GM23338 (cell line): ENCODE results near the gene ATL2. TPM values are rescaled to one million over a fixed set of nuclear protein-coding genes. Genes with fewer than 3 reads are reported as not detected.

Experiments used
- ATAC-seq: fragments of 200-7000 bp; cut with Tn5 transposase; 3 replicates; pipeline ENCODE4 v1.9.1; 2020
- DNase-seq: peaks from one replicate; pipeline ENCODE4 v3.0.0-alpha.2; 2015; ENCODE audit warnings: low spot score
- H2AFZ ChIP-seq: fragments of 200-600 bp; sonication (generic); 2 replicates; pipeline ENCODE4 v1.8.0; 2016; ENCODE audit warnings: antibody characterized with exemption, mild to moderate bottlenecking, moderate library complexity
- H3F3A ChIP-seq: fragments of 200-600 bp; sonication (generic); replicated peaks from 2 replicates; pipeline ENCODE4 v1.8.0; 2017; ENCODE audit warnings: antibody characterized with exemption, mixed run types, low read depth
- H3K27ac ChIP-seq: fragments of 200-600 bp; sonication (generic); 2 replicates; pipeline ENCODE4 v1.6.1; 2016; ENCODE audit warnings: low read depth
- H3K27me3 ChIP-seq: fragments of 200-600 bp; sonication (generic); 2 replicates; pipeline ENCODE4 v1.8.0; 2016; ENCODE audit warnings: mild to moderate bottlenecking, mixed run types, moderate library complexity; ENCODE audit not compliant: insufficient read depth
- H3K36me3 ChIP-seq: fragments of 200-600 bp; sonication (generic); 2 replicates; pipeline ENCODE4 v1.8.0; 2016; ENCODE audit warnings: mild to moderate bottlenecking; ENCODE audit not compliant: insufficient read depth
- H3K4me1 ChIP-seq: fragments of 200-600 bp; sonication (generic); 2 replicates; pipeline ENCODE4 v1.8.0; 2016; ENCODE audit warnings: mild to moderate bottlenecking, moderate library complexity; ENCODE audit not compliant: insufficient read depth
- H3K4me2 ChIP-seq: fragments of 200-600 bp; sonication (generic); 2 replicates; pipeline ENCODE4 v1.7.1; 2017; ENCODE audit warnings: mixed run types
- H3K4me3 ChIP-seq: fragments of 200-600 bp; sonication (generic); 2 replicates; pipeline ENCODE4 v1.6.1; 2016; ENCODE audit warnings: mixed run types
- H3K79me2 ChIP-seq: fragments of 200-600 bp; sonication (generic); replicated peaks from 2 replicates; pipeline ENCODE4 v1.8.0; 2017; ENCODE audit warnings: mild to moderate bottlenecking; ENCODE audit not compliant: insufficient read depth
- H3K9me2 ChIP-seq: fragments of 200-600 bp; sonication (generic); 2 replicates; pipeline ENCODE4 v1.8.0; 2017; ENCODE audit not compliant: insufficient read depth
- H4K20me1 ChIP-seq: fragments of 200-600 bp; sonication (generic); replicated peaks from 2 replicates; pipeline ENCODE4 v1.8.0; 2017; ENCODE audit warnings: mild to moderate bottlenecking; ENCODE audit not compliant: insufficient read depth
- H3K27ac Mint-ChIP-seq: 2 replicates; pipeline ENCODE4 v1.8.0; 2020; ENCODE audit warnings: inconsistent platforms, mild to moderate bottlenecking, moderate library complexity, mixed read lengths
- H3K27me3 Mint-ChIP-seq: 3 replicates; pipeline ENCODE4 v1.8.0; 2022; ENCODE audit warnings: low read depth, mild to moderate bottlenecking, moderate library complexity, mixed read lengths, inconsistent platforms; ENCODE audit not compliant: insufficient read depth, poor library complexity
- H3K36me3 Mint-ChIP-seq: 3 replicates; pipeline ENCODE4 v1.8.0; 2021; ENCODE audit warnings: low read depth, mild to moderate bottlenecking, inconsistent platforms, moderate library complexity, mixed read lengths
- H3K4me1 Mint-ChIP-seq: 3 replicates; pipeline ENCODE4 v1.8.0; 2020; ENCODE audit warnings: mild to moderate bottlenecking, inconsistent platforms, mixed read lengths
- H3K4me3 Mint-ChIP-seq: 3 replicates; pipeline ENCODE4 v1.8.0; 2021; ENCODE audit warnings: moderate library complexity, mild to moderate bottlenecking, inconsistent platforms, mixed read lengths
- H3K9me3 Mint-ChIP-seq: 3 replicates; pipeline ENCODE4 v1.8.0; 2020; ENCODE audit warnings: moderate library complexity, mild to moderate bottlenecking, inconsistent platforms, mixed read lengths
- CREB1 ChIP-seq: fragments of 250-450 bp; sonication (Bioruptor Pico); IDR thresholded peaks from 2 replicates; pipeline ENCODE4 v1.5.0; 2020; ENCODE audit warnings: low read depth, mild to moderate bottlenecking, moderate library complexity
- EZH2phosphoT487 ChIP-seq: fragments of 200-600 bp; sonication (generic); IDR thresholded peaks from one replicate; pipeline ENCODE4 v1.8.1; 2018; ENCODE audit warnings: antibody characterized with exemption; ENCODE audit not compliant: unreplicated experiment
- JUNB ChIP-seq: IDR thresholded peaks from one replicate; pipeline ENCODE4 v1.6.1; 2016; ENCODE audit warnings: antibody characterized with exemption; ENCODE audit not compliant: unreplicated experiment
- NANOG ChIP-seq: IDR thresholded peaks from 2 replicates; pipeline ENCODE4 v1.6.1; 2016; ENCODE audit warnings: antibody characterized with exemption, borderline replicate concordance
- POLR2AphosphoS5 ChIP-seq: IDR thresholded peaks from 2 replicates; pipeline ENCODE4 v1.6.1; 2016; ENCODE audit warnings: antibody characterized with exemption, low read depth
- REST ChIP-seq: IDR thresholded peaks from one replicate; pipeline ENCODE4 v1.6.1; 2018; ENCODE audit warnings: antibody characterized with exemption; ENCODE audit not compliant: unreplicated experiment
- STAT1 ChIP-seq: IDR thresholded peaks from one replicate; pipeline ENCODE4 v1.6.1; 2016; ENCODE audit warnings: antibody characterized with exemption; ENCODE audit not compliant: unreplicated experiment
- ZNF114 ChIP-seq: fragments of 250-450 bp; sonication (Bioruptor Pico); IDR thresholded peaks from 2 replicates; pipeline ENCODE4 v1.5.0; 2020; ENCODE audit warnings: mild to moderate bottlenecking, moderate library complexity
- ZNF331 ChIP-seq: fragments of 250-450 bp; sonication (Bioruptor Pico); IDR thresholded peaks from 2 replicates; pipeline ENCODE4 v1.5.0; 2020; ENCODE audit warnings: low read depth, mild to moderate bottlenecking, moderate library complexity
- ZNF462 ChIP-seq: fragments of 250-450 bp; sonication (Bioruptor Pico); IDR thresholded peaks from 2 replicates; pipeline ENCODE4 v1.5.0; 2020; ENCODE audit warnings: mild to moderate bottlenecking, moderate library complexity
- polyA plus RNA-seq: library from polyadenylated mRNA; unstranded; fragments of >200 nt; fragmentation: Nextera tagmentation; extraction: Ambion mirVana; gene quantifications from 2 replicates; pipeline ENCODE4 v1.2.1, GENCODE V29; 2016
- total RNA-seq: library from RNA; depleted of rRNA; stranded (reverse); fragments of >200 nt; shearing (Covaris generic); gene quantifications from 2 replicates; pipeline ENCODE4 v1.2.3, GENCODE V29; 2014

Gene ATL2
- total and polyA plus RNA-seq, 2 experiments from 2014 or later = 30.2 to 140 TPM

DNA sequence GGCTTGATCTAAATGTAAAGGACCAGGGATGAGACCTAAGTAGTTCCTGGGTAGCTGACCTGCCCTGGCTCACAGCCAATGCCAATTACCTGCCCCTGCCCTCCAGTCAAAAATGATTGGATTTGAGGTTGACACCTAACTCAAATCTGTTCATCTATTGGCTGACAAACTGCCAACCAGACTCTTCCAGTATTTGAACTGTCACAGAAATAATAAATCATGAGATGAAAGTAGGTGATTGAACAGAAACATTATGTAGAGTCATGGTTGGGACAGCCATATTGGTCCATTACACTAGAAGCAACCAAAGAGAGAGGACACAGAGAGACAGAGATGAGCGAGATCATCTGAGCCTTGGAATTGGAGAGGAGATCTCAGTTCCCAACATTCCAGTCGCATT lies 109.1 kb downstream of the ATL2 start:
- Mint-ChIP-seq H3K36me3 (no peaks in the 10 kb centered on the region), H3K27me3 (peaks cover 5% of the 10 kb centered on the region), H3K9me3 (no peaks in the 10 kb centered on the region), H3K4me1 (peaks cover 1% of the 10 kb centered on the region; the same call in 2 of the 3 replicates), H3K27ac (no peak overlapping the region), H3K4me3 (no peak overlapping the region)
- no peak overlapping the region for H3K27ac ChIP-seq
- no peaks in the 10 kb centered on the region; the same call in 1 of the 2 replicates for H3F3A ChIP-seq
- ATAC-seq (no peak), DNase-seq (no peak)
- no peak overlapping the region for H2AFZ ChIP-seq
- H3K79me2 ChIP-seq = no peaks in the 10 kb centered on the region
- no peaks in the 10 kb centered on the region for H3K27me3 ChIP-seq
- H4K20me1 ChIP-seq = no peaks in the 10 kb centered on the region
- no peak overlapping the region for H3K4me2 ChIP-seq
- TF ChIP-seq ZNF462 (CRISPR knock-in tag) (no peak), JUNB (no peak), STAT1 (no peak), ZNF114 (CRISPR knock-in tag) (no peak), CREB1 (no peak), POLR2AphosphoS5 (no peak), NANOG (no peak), EZH2phosphoT487 (no peak), ZNF331 (no peak), REST (no peak)
- H3K9me2 ChIP-seq = peaks cover 11% of the 10 kb centered on the region; the same call in 1 of the 2 replicates
- peaks cover 2% of the 10 kb centered on the region; the same call in 1 of the 2 replicates for H3K4me1 ChIP-seq
- no peak overlapping the region for H3K4me3 ChIP-seq
- no peaks in the 10 kb centered on the region for H3K36me3 ChIP-seq
